HL-60/S4 (cell line): ENCODE data around the gene ADGRL3.
"Not testable (repeated sequence)": the region's sequence is repeated elsewhere in the genome, so short reads cannot be mapped to it uniquely, and the experiment has no call there.

Experiments
- in situ Hi-C: fragments of 300-500 bp; cut with MboI; formaldehyde crosslinking; loops from 2 replicates; pipeline ENCODE4 v1.14.3; 2022; ENCODE audit warnings: low sequenced_read_pairs

Gene ADGRL3

DNA sequence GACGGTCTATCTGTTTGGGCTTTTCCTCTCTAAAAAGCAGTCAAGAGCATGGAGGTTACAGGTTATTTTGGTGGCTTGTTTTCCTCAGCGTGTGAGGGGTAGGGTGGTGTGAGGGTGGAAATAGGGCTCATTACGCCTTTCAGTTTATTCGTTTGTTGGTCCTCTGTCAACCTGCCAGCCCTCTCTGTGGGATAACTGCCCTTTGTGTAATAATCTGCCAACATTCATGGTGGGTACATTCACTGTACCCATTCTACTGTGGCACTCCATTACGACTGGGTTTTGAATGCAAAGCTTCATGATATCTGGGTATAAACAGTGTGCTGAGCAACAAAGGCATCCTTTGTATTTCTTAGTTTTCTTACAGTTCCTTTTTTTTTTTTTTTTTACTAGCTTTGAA, 136.4 kb downstream of the ADGRL3 start:
- in situ Hi-C loops = no loop called here

DNA sequence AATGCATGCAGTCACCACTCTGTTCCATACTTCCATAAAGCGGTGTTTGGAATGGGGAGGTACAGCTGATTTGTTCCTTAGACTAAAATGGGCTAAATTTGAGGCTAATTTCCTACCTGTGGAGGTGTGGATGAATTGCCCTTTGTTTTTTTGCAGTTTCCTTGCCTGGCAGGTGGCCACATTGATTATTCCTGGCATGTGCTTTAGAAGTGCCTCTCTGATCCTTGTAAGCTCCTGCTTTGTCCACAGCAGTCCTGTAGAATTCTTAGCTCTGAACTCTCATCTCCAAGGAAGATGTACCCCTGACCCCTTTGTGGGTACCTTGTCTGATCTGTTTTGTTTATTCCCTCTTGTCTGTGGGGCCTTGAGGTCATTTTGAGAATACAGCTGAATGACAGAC, 136.8 kb downstream of the ADGRL3 start:
- in situ Hi-C loops = no loop called here

GRCh38 chr4:61342061-61342460, 141.9 kb downstream of the ADGRL3 start:
- in situ Hi-C loops = no loop called here

GRCh38 chr4:61350932-61351331, 150.8 kb downstream of the ADGRL3 start:
- in situ Hi-C loops = no loop called here

DNA sequence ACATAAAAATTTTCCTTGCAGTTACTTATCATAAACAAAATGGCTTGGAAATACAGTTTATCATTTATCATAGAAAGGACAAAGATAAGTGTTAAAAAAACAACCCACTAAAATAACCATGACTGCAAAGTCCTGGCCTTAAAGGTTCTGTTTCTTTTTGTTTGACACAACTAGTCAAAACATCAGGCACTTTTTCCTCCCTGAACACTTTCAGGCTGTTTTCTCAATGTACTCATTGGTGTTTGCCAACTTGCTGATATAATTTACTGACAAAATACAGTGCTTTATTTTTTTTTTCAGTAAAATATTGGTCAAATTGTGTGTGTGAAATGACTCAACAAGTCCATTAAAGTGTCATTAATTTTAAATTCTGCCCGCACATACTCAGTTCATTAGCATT, 156.6 kb downstream of the ADGRL3 start:
- in situ Hi-C loops = no loop called here

DNA sequence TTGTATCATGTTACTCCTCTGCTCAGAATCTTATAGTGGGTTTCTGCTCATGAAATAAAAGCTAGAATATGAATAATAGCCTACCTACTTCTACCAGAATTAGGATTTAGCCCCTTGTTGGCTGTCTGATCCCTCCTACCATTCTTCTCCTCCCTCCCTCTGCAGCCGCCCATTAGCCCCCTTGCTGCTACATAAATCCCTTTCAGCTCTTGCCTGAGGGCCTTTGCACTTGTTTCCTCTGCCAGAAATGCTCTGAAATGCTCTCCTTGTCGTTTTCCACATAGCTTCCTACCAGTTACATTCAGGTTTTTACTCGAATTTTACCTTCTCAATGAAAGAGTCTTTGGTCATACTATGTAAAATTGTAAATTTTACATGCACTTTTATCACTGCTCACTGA, 159.2 kb downstream of the ADGRL3 start:
- in situ Hi-C loops = no loop called here

GRCh38 chr4:61372817-61373216, 172.7 kb downstream of the ADGRL3 start:
- in situ Hi-C loops = not testable (repeated sequence)

GRCh38 chr4:61373901-61374440, 173.8 kb downstream of the ADGRL3 start:
- in situ Hi-C loops = no loop called here

GRCh38 chr4:61374447-61374891, 174.3 kb downstream of the ADGRL3 start:
- in situ Hi-C loops = no loop called here

DNA sequence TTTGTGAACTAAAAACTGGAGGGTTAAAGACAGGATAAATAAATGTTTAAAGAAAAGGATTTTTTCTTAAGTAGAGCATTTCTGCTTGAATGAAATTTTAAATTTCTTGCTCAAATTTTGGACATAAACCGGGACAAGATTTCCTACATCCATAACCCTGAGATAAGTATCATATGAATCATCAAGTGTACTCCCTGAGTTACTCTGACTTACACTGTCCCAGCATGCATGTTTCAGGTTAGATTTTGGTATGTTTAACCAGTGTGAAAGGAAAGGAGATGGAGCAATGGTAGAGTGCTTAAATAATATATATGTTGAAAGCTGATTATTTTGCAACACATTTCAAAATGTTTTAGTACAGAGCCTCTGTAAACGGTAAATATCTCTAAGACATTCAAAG, 175.2 kb downstream of the ADGRL3 start:
- in situ Hi-C loops = no loop called here

GRCh38 chr4:61376301-61376700, 176.2 kb downstream of the ADGRL3 start:
- in situ Hi-C loops = no loop called here

- in situ Hi-C loops = no loop called here
These were observed 179.3 kb downstream of the ADGRL3 start for GRCh38 chr4:61379406-61379805.

DNA sequence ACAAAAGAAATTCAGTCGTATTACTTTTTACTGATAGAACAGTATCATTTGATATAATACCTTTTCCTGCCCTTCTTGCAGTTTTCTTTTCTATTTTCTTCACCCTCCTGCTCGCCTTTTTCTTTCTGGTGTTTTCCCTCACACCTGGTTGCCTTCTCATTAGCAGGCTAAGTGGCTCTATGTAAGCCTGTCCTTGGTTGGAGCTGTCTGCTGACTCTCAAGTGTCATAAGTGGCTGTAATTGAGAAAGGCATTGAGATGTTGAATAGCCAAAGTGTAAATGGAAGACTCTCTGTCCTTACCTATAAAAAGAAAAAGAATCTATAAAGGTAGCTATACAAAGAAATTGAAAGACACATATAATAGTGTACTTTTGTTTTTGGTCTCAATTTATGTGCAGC, 180.7 kb downstream of the ADGRL3 start:
- in situ Hi-C loops = no loop called here

- in situ Hi-C loops = no loop called here
These were observed 185.1 kb downstream of the ADGRL3 start for GRCh38 chr4:61385256-61385655.

DNA sequence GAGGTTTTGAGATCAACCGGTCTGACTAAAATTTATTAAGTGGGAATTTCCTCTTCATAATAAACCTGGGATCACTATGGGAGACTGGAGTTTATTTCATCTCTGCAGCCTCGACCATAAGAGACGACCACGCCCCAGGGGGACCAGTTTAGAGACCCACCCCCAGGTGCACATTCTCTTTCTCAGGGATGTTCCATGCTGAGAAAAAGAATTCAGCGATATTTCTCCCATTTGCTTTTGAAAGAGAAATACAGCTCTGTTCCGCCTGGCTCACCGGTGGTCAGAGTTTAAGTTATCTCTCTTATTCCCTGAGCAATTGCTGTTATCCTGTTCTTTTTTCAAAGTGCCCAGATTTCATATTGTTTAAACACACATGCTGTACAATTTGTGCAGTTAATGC, 187.2 kb downstream of the ADGRL3 start:
- in situ Hi-C loops = not testable (repeated sequence)

DNA sequence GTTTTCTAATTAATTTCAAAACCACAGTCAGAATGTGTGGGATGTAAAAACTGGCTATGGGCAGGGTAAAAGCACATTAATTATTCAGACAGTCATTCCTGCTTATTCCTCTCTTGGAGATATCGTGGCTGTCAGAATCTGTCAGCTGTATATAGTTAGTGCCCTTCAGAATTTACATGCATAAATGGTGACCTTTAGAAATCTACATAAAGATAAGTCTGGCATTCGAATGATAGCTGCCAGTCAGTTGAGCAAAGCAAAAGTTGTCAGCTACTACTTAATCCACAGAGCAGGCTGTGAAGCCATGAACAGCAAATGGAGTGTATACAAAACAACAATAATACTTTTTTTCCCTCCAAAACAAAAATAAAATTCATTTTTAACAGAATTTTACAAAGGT, 189.5 kb downstream of the ADGRL3 start:
- in situ Hi-C loops = no loop called here

DNA sequence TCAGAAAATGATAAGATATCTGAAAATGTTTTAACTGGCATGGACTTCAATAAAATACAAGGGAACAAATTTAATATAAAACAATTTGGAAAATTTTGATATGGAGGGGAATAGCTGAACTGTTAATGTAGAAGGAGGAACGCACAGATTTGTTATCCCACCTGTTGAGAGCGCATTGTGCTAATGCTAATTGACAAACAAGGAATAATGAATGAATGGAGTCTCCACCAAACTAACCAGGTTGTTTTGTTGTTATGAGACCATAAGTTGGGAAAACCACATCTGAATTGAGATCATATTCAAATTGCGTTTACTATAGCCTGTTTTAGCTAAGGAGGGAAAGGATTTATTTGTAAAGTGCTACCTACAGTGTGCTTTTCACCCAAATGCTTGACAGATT, 195.6 kb downstream of the ADGRL3 start:
- in situ Hi-C loops = no loop called here

DNA sequence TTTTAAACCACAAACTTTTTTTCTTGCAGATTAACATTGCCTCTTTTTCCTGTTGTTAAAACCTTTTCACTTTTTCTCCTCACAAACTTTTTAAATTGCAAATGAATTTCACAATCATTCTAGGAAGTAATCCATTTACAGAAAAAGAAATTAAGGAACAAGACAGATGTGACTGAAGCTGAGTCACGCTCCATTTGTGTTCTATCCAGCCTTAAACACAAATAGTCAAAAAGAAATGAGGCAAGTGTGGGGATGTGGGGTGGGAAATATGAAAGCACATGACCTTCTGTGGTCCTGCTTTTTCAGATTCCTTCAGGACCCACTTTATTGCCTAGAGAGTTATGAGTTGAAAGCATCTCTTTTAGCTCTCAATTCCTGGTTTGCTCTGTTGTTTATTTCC, 197.0 kb downstream of the ADGRL3 start:
- in situ Hi-C loops = no loop called here

DNA sequence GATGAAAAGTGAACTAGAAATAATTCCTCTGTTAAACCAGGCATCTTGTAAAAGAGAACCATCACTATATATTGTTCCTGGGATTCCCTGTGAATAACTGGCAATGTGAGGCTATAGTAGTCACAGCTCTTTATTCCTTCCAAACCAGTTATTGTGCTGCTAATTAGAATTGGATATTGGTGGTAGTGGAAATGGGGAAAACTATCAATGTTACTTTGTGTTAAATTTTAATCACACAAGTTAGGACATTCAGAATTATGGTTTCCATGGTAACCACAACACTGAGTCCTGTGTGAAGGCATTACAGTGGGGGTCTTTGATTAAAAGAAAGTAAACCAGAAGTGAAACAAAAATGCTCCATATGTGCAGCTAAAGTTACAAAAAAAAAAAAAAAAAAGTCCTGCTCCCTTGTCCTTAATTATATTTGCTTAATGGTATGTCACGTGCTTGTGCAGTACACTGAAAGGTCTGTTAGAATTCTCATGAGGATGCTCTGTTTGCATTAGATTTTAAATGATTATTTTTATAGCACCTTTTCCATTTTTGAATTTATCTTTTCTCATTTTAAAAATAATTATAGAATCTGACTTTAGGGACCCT, 200.4 kb downstream of the ADGRL3 start:
- in situ Hi-C loops = no loop called here

DNA sequence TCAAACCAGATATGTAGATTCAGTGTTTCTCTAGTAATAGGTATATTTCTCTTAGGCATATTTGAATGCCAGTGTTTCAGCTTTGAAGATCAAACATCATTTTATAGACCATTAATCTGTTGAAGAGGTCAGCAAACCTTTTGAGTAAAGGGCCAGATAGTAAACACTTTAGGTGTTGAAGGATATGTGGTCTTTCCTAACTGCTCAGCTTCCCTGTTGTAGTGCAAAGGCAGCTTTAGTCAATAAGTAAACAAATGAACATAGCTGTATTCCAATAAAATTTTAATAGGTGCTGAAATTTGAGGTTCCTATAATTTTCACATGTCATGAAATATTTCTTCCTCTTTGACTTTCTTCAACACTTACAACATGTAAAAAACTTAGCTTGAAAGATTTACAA, 201.6 kb downstream of the ADGRL3 start:
- in situ Hi-C loops = no loop called here

DNA sequence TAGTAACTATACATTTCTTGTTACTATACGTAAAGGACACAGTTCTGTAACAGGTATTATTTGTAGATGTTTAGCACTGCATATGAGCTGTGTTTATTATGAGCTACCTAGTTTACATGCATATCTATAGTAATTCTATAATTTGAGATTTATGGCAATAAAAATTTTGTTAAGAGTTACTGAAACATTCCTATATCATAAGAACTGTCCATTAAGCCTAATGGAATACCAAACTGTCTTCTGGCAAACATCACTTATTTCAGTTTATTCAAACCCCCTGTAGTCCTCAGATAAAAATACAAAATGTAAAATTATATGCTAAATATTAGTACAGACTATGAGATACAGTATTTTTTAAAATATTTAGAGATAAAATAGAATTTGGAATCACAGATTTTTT, 205.2 kb downstream of the ADGRL3 start:
- in situ Hi-C loops = no loop called here

- in situ Hi-C loops = no loop called here
These were observed 206.6 kb downstream of the ADGRL3 start for GRCh38 chr4:61406677-61407076.
